Measurements from ENCODE around the gene EMC9. TPM values are rescaled to one million over a fixed set of nuclear protein-coding genes. Genes with fewer than 3 reads are reported as not detected.

The EMC9 gene
- total and polyA plus RNA-seq, 8 donors, result 13.5 to 24.3 (median 22.5) TPM

- TF ChIP-seq, protein P1, sequence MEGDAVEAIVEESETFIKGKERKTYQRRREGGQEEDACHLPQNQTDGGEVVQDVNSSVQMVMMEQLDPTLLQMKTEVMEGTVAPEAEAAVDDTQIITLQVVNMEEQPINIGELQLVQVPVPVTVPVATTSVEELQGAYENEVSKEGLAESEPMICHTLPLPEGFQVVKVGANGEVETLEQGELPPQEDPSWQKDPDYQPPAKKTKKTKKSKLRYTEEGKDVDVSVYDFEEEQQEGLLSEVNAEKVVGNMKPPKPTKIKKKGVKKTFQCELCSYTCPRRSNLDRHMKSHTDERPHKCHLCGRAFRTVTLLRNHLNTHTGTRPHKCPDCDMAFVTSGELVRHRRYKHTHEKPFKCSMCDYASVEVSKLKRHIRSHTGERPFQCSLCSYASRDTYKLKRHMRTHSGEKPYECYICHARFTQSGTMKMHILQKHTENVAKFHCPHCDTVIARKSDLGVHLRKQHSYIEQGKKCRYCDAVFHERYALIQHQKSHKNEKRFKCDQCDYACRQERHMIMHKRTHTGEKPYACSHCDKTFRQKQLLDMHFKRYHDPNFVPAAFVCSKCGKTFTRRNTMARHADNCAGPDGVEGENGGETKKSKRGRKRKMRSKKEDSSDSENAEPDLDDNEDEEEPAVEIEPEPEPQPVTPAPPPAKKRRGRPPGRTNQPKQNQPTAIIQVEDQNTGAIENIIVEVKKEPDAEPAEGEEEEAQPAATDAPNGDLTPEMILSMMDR (IDR thresholded peaks at IDR 0.05), result no peak
- DNase-seq (no peak), ATAC-seq (no peak)
- no peak overlapping the region for H3K4me3 ChIP-seq
- intact Hi-C loops (cut with DNase I), result no loop called here
- H3K36me3 ChIP-seq, result no peaks in the 10 kb centered on the region
- peaks cover 0 to 8% of the 10 kb centered on the region in 2 donors for H3K4me1 ChIP-seq
- H3K27ac ChIP-seq, result no peak overlapping the region
- no peaks in the 10 kb centered on the region for H3K27me3 ChIP-seq
- no peaks in the 10 kb centered on the region for H3K9me3 ChIP-seq
Observed at GRCh38 chr14:24131549-24131966, 9.8 kb downstream of the EMC9 start.

DNA sequence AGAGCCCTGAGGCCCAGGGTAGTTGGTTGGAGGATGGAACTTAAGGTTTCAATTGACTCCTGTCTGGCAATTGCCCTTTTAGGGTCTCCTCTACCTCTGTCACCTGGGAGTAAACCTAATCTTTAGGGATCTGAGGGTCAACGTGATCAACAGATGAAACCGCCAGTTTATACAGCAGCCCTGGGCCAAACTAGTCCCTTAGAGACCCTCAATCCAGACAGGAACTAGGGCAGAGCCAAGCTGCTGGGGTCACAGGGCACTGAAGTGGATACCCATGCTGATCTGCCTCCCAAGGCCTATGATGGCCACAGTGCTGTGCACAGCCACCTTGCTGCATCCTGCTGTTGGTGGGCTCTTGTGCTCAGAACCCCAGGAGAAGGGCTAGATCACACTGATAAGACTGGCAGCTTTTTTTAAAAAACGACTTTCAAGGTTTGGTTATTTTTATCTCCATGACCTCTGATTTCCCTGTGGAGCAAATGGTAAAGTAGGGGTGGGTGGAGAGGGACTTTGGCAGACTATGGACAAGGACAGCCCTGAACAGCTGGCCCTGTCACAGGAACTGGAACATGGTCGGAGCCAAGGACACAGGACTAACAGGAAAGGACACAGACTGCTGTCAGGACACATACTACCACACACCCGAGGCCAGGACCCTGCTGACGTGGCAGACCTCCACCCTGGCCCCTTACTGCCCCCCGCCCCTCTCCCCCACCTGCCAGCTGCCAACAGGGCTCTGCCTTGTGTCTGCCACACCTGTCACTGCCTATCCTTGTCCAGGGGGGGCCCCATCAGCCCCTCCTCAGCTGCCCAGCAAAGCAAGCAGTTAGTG, 10.5 kb downstream of the EMC9 start:
- DNase-seq (peak in 2 of 4 donors; percentile 44 to 47), ATAC-seq (no peak)
- H3K27ac ChIP-seq, result no peak overlapping the region
- no peaks in the 10 kb centered on the region for H3K9me3 ChIP-seq
- peaks cover 0 to 6% of the 10 kb centered on the region in 2 donors for H3K4me1 ChIP-seq
- no peaks in the 10 kb centered on the region for H3K27me3 ChIP-seq
- H3K4me3 ChIP-seq, result no peak overlapping the region
- intact Hi-C loops (cut with DNase I), result no loop called here
- TF ChIP-seq, protein P1 (IDR thresholded peaks at IDR 0.05), result no peak
- H3K36me3 ChIP-seq, result no peaks in the 10 kb centered on the region

- no peak within 1 kb of the TSS for H3K4me3 ChIP-seq
- DNase-seq (no peak), ATAC-seq (no peak)
- peaks cover 0 to 4% of the 10 kb centered on the region in 2 donors for H3K4me1 ChIP-seq
- TF ChIP-seq, protein P1 (IDR thresholded peaks at IDR 0.05), result no peak
- H3K36me3 ChIP-seq, result no peaks in the 10 kb centered on the region
- H3K27ac ChIP-seq, result no peak within 1 kb of the TSS
- H3K9me3 ChIP-seq, result no peaks in the 10 kb centered on the region
- intact Hi-C loops (cut with DNase I), result no loop called here
- H3K27me3 ChIP-seq, result no peaks in the 10 kb centered on the region
Observed at GRCh38 chr14:24130380-24130716, 11.0 kb downstream of the EMC9 start, which contains the start of gene FITM1. FITM1 (plus strand) TSS chr14:24130659; CDS start chr14:24131564, 905 bp downstream.

GRCh38 chr14:24129410-24129998, 11.9 kb downstream of the EMC9 start:
- H3K27me3 ChIP-seq, result no peaks in the 10 kb centered on the region
- H3K9me3 ChIP-seq, result no peaks in the 10 kb centered on the region
- H3K4me1 ChIP-seq, result no peaks in the 10 kb centered on the region
- DNase-seq, result no peak
- H3K27ac ChIP-seq, result no peak overlapping the region
- H3K36me3 ChIP-seq, result peaks cover 0 to under 1% of the 10 kb centered on the region in 2 donors
- TF ChIP-seq, protein P1 (IDR thresholded peaks at IDR 0.05), result no peak
- intact Hi-C loops (cut with DNase I), result no loop called here
- H3K4me3 ChIP-seq, result no peak overlapping the region
- no peak for ATAC-seq

- ATAC-seq, result no peak
- H3K4me3 ChIP-seq, result no peak overlapping the region
- H3K27me3 ChIP-seq, result no peaks in the 10 kb centered on the region
- H3K36me3 ChIP-seq, result peaks cover 0 to 18% of the 10 kb centered on the region in 2 donors
- intact Hi-C loops (cut with DNase I), result no loop called here
- no peaks in the 10 kb centered on the region for H3K9me3 ChIP-seq
- DNase-seq, result no peak
- no peaks in the 10 kb centered on the region for H3K4me1 ChIP-seq
- no peak overlapping the region for H3K27ac ChIP-seq
- TF ChIP-seq, protein P1 (IDR thresholded peaks at IDR 0.05), result no peak
Observed at GRCh38 chr14:24127673-24128072, 13.7 kb downstream of the EMC9 start.
